GM19238 (cell line): ENCODE measurements around the gene GPR15.

Source experiments
- DNase-seq: peaks from one replicate; pipeline ENCODE4 v3.0.0; 2011; ENCODE audit warnings: low spot score; ENCODE audit not compliant: insufficient read length

Gene GPR15

DNA sequence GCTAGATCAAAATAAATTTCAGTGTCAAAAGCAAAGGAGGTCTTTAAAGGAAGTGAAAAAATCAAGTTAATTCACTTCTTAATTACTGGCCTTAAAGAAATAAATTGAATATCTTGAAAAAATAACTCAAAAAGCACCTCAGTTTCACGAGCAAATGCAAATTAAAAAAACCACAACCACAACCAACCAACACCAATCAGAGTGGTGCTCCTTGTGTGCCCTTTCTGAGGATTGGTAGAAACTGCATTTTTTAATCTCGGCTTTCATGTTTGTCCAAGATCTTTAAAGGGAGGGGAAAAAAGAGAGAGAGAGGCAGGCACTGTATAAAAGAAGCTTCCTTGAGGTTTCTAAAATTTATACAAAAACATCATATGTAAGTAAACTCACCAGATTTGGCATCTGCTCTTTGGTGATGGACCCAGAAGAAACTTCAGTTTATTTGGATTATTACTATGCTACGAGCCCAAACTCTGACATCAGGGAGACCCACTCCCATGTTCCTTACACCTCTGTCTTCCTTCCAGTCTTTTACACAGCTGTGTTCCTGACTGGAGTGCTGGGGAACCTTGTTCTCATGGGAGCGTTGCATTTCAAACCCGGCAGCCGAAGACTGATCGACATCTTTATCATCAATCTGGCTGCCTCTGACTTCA lies at the start of gene GPR15:
Gene GPR15, plus strand, starts transcription at position 357 of the 653 bp plus-strand sequence. Its CDS starts 56 bp downstream, at position 413.
- DNase-seq, result no peak

- no peak for DNase-seq
Observed at GRCh38 chr3:98482717-98483482, 48.9 kb upstream of the GPR15 start.

DNA sequence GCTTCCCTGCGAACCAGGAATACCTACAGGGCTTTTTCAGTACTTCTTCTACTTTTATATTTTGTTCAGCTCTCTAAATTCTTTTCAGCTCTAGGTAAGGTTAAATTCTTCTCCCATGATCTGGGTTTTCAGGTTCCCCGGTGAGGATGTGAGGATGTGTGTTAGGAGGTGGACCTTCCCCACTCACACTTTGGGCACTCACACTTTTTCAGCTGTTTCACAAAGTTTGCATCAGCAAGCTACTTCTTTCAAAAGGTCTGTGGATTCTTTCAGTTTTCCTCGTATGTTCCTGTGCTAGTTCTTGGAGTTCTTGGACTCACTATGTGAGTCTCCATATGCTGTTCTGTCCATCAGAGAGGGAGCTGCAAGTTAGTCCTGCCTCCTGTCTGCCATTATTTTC lies 48.2 kb upstream of the GPR15 start:
- DNase-seq, result no peak

GRCh38 chr3:98497381-98497780 lies 34.4 kb upstream of the GPR15 start, which contains the start of gene OR5K2:
TSS of gene OR5K2 (plus strand) at chr3:98497681. CDS start at chr3:98497681, 0 bp downstream.
- DNase-seq, result no peak

GRCh38 chr3:98500019-98500418 lies 31.8 kb upstream of the GPR15 start:
- no peak for DNase-seq

DNA sequence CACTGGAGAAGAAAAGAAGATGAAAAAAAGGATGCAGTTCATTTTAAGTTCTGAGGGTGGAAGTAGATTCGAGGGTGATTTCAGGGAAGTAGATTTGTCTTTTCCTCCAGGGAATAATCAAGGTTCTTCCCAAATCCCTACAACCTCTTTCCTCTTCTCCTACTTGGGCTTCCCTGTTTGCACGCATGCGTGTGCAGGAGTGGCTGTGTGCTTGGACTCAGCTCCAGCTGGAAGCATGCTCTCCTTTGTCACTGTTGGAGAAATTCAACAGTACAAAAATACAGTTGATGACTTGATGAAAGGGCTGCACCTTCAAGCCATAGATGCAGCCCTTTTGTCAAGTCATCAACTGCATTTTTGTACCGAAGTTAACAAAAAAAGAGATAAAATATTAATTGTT lies 30.5 kb upstream of the GPR15 start:
- no peak for DNase-seq

DNA sequence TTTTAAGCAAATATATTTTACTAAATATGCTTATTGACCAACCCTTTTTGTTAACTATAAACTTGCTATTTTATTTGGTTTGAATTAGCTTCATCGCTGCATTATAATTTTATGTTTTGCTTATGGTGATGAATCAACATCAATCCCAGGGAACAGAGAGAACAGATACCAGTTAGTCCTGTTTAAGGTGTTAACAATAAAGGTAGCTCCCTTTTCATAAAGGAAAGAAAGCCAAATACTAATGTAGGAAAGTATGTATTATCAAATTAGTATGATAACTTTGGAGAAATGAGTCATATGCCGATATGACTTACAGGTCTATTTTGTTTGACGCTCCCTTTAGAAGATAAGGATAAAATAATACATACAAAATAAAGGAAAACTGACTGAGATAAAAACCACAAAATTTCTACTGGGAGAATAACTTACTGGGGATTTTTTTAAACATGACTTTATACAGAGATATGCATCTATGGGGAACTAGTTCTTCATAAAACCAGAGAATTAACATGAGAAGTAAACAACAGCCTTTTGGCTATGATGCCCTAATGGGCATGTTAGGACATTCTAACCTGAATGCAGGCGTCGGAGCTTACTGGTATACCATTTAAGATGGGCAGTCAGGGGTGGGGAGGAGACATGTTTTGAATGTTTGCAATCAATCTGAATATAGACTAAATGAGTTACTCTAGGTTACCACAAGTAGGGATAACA lies 29.8 kb upstream of the GPR15 start:
- no peak for DNase-seq

DNA sequence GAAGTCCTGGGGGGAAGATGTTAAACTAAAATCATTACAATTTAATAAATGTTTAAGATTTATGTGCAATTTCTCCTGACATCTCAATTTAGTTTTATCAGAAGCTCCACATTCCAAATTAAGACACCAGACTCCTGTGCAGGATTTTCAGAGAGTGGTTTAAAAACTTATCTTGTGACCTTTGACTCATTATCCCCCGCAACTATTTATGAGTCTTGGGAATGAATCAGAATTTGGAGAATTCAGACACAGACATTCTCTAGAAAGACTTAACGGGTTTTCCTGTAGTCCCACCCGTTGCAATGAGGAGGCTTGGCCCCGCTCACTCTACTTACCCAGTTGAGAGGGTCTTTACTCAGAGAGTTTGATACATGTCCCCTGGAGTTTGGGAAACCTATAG lies 27.2 kb upstream of the GPR15 start:
- no peak for DNase-seq

GRCh38 chr3:98508582-98508981 lies 23.2 kb upstream of the GPR15 start:
- no peak for DNase-seq

DNA sequence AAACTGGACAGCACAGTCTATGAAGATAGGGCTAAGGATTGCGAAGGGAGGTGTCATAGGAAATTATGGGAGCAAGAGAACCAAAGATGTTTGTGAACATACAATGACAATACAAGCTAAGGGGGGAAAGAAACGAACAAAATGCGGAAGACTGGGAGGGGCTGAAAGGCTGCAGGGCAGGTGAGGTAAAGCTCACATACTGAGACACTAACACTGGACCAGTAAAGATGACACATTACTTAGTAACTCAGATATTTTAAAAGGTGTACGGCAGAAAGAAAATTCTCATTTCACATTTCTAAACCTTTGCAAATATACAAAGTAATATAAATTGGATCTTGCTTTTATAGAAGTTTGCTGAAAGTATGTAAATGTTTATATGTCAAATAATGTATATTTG lies 19.2 kb upstream of the GPR15 start:
- DNase-seq, result no peak

GRCh38 chr3:98513091-98513511 lies 18.7 kb upstream of the GPR15 start:
- no peak for DNase-seq

- DNase-seq, result no peak
Observed at GRCh38 chr3:98513736-98514135, 18.0 kb upstream of the GPR15 start.

GRCh38 chr3:98514948-98515347 lies 16.8 kb upstream of the GPR15 start:
- no peak for DNase-seq

GRCh38 chr3:98518816-98519215 lies 13.0 kb upstream of the GPR15 start:
- DNase-seq, result no peak

- no peak for DNase-seq
Observed at GRCh38 chr3:98519351-98519750, 12.4 kb upstream of the GPR15 start.

- no peak for DNase-seq
Observed at GRCh38 chr3:98521897-98522543, 9.8 kb upstream of the GPR15 start.

DNA sequence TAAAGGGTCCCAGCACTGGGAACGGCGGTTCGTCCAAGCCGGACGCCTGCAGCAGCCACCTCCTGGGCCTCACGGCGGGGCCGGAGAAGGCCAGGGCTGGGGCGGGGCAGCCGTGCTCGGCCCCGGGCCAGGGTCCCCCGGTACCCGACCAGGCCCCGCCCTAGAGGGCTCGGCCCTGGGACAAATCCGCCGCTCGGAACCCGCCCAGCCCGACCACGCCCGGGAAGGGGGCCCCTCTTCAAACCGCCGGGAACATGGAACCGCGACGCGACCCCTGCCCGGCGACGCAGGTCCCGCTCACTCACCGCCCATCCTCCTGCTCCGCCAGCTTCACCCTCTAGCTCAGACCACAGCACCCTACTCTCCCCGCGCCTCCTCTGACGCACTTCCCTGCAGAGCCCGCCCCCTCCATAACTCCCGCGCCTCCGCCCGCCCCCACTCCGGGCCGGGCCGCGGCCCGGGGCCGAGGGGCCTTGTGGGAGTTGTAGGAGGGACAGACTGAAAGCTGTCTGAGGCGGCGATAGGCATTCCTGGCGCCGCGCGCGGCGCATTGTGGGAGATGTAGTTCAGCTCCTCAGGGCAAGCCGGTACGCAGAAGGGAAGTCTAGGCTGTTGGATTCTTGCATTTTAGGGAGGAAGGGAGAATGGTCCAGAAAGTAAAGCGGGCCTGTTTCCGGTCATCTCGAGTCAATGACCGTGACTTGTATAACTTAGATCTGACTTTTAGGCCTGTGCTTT lies 9.1 kb upstream of the GPR15 start, which contains the start of gene CLDND1:
Gene CLDND1, minus strand, starts transcription at position 359 of the 738 bp plus-strand sequence. CDS start 1,478 bp downstream, outside the sequence.
- peak; percentile 82 for DNase-seq

DNA sequence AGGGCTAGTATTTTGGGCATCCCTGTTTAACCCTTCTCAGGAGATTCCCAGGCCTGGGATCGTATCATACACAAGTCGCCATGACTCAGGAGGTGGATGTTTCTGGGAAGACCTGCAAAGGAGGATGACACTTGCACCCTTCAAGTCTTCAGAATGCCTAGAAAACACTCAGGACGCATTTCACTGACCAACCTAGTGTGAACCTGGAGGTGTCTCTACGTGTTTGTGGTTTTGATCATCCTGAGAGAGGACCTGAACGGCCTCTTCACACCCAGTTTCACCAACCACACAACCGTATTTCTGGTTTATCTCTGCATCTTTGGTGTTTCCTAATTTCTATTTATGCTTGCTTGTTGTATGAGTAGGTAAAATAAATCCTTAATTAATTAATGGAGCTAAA lies 6.3 kb upstream of the GPR15 start:
- no peak for DNase-seq

DNA sequence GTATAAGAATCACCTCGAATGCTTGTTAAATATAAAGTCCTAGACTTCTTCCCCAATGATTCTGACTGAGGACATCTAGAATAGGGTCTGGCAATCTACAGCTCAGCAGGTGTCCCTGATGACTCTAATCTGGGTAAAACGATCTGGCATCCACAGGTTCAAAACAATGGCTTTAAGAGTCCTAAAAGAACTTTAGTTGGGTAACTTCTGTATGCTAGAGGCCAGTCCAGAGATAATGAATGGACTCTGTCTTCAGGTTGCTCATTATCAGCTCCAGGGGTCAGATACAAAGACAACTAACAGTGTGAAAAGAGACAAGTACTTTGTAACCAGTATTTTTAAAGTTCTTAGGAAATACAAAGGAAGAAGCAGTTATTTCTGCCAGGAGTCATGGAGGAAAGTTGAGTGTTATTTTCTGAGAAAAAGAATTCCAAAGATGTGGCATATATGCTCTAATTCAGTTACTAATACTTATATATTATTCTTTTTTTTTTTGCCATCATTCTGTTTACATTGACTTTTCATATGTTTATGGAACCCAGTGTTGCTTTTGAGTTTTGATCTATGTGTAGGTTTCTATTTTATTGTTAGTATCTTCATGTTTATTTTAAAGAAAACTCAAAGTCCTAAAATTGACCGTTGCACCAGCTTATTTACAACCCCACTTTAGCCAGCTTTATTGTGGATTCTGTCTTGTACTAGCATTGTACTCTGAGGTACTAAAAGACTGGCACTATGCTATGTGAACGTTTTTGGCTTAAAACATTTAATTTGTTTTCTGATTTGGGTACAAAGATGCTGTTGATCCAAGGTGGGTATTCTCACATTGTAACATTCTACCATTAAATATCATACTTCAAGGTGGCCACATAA lies 3.1 kb upstream of the GPR15 start:
- no peak for DNase-seq
